ENCODE measurements around the gene SEMA4C.

The SEMA4C gene

DNA sequence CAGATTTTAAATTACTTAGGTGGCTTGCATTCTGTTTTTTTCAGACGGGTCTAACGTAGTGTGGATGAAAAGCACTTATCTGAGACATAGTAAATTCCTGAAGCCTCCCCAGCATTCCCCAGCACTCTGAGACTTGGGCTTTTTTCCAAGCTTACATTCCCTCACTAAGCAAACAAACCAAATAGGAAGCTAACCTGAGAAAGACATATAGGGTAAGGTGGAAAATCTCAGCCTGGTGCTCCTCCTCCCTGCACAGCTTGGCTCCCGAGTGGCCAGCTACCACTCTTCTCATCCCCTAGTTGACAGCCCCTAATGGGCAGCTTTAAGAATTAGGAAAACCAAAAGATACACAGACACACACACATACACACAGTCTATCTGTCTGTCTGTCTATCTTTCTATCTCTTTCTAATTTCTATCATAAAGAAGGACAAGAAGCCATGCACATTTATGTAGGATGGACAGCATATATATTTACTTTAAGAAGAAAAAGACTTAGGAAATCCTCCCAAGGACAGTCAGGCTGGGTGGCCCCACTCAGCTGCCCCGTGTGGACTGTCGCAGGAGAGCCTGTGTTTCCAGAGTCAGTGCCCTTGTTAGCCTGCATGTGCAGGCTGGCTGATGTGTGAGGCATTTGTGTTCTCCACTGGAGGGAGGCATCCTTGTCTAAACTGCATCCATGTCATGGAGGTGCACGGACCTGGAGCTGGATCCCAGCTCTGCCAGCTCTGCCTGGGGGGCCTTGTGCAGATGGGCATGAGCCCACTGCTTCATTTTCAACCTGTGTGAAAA, 45.6 kb downstream of the SEMA4C start:
- no peak overlapping the region for H3K27ac ChIP-seq
- TF ChIP-seq, protein P1, sequence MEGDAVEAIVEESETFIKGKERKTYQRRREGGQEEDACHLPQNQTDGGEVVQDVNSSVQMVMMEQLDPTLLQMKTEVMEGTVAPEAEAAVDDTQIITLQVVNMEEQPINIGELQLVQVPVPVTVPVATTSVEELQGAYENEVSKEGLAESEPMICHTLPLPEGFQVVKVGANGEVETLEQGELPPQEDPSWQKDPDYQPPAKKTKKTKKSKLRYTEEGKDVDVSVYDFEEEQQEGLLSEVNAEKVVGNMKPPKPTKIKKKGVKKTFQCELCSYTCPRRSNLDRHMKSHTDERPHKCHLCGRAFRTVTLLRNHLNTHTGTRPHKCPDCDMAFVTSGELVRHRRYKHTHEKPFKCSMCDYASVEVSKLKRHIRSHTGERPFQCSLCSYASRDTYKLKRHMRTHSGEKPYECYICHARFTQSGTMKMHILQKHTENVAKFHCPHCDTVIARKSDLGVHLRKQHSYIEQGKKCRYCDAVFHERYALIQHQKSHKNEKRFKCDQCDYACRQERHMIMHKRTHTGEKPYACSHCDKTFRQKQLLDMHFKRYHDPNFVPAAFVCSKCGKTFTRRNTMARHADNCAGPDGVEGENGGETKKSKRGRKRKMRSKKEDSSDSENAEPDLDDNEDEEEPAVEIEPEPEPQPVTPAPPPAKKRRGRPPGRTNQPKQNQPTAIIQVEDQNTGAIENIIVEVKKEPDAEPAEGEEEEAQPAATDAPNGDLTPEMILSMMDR (IDR thresholded peaks at IDR 0.05) = no peak
- no peak for DNase-seq (ENCODE audit: low spot score)
- no peak overlapping the region for H3K4me3 ChIP-seq

DNA sequence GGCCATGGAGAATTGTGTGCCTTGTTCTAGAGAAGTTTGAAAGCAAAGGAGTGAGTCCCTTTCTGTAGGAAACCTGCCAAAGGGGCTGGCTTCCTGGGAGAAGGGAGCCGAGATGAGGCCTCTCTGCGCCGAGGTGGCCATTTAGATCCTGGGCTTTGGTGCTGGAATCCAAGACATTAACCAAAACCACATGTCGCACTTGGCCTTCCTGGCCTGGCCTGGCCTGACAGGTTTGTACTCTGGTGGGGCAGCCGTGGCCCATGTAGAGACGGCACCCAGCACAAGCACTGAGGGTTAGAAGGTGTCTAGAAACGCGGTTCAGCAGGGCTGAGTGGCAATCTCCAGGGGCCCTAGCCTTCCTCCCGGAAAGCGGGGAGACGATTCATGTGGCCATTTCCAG, 46.7 kb downstream of the SEMA4C start:
- no peak for DNase-seq (ENCODE audit: low spot score)
- Histone ChIP-seq H3K4me3 (no peak overlapping the region), H3K27ac (no peak overlapping the region)
- TF ChIP-seq, protein P1 (IDR thresholded peaks at IDR 0.05) = no peak

DNA sequence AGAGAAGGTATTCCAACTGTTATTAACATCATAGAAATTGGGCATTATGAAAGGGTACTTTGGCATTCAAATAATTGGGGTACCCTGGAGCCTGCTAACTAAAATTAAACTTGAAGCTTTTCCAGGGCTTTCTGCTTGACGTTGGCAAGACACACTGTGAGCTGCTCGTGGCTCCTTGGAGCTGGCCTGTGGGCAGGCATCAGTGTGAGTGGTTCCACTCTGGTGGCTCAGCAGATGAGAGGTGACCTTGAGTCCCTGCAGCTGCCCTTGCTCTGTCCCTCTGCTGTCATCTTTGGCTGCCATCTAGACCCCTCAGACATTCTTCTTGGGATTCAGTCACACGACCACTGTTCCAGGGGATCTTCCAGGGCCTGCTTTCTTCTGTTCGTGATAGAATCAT, 47.1 kb downstream of the SEMA4C start:
- no peak overlapping the region for H3K4me3 ChIP-seq
- H3K27ac ChIP-seq = no peak overlapping the region
- TF ChIP-seq, protein P1 (IDR thresholded peaks at IDR 0.05) = no peak
- no peak for DNase-seq (ENCODE audit: low spot score)

DNA sequence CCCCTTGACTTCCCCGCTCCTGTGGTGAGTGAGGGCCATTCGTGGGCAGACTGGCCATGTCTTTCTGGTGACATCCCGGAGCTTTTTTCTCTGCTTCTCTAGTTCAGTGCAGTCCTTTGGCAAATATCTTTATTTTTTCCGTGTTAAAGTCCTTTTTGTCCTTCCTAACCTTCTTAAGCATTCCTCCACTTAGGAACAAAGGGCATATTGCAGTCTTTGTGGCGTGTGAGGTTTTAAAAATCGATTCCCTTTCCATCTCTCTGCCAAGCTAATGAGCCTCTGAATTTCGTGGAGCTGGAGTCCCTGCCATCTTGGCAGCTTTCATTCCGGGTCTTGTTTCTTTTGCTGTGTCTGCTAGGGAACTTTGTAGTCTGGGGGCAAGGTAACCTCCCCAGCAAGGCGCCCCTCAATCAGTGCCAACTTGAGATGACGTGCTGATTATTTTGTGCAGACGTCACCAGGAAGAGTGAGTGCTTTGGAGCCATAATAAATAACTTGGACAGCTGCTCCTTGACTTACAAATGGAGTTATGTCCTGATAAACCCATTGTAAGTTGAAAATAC, 48.7 kb downstream of the SEMA4C start:
- TF ChIP-seq, protein P1 (IDR thresholded peaks at IDR 0.05) = no peak
- no peak for DNase-seq (ENCODE audit: low spot score)
- H3K27ac ChIP-seq = no peak overlapping the region
- no peak overlapping the region for H3K4me3 ChIP-seq

DNA sequence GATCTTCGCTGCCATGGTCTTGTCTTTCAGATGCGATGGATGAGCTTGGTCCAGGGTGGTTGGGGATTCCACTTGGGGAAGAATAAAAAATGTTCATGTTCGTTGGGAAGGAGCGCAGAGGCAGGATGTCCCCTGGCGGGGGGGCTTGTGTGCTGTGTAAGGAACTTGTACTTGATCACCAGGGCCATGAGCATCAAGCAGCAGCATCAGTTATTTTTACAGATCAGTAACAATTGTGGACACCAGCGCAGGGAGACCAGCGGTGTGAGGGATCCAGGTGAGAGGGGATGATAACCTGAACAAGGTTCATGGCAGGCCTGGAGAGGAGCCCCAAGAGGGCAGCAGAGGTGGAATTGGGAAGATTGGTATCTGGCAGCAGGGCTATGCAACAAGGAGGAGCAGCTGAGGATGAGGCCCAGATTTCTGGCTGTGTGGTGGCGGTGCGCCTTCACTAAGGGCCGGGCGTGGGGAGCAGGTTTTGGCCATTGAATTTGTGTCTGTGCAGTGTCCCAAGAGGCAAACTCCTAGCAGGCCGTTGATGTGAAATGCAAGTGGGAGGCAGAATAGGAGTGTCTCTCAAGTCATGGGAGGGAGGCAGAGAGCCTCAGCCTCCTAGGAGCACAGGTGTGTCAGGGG, 49.9 kb downstream of the SEMA4C start:
- DNase-seq (ENCODE audit: low spot score) = no peak
- TF ChIP-seq, protein P1 (IDR thresholded peaks at IDR 0.05) = no peak
- no peak overlapping the region for H3K4me3 ChIP-seq
- no peak overlapping the region for H3K27ac ChIP-seq

DNA sequence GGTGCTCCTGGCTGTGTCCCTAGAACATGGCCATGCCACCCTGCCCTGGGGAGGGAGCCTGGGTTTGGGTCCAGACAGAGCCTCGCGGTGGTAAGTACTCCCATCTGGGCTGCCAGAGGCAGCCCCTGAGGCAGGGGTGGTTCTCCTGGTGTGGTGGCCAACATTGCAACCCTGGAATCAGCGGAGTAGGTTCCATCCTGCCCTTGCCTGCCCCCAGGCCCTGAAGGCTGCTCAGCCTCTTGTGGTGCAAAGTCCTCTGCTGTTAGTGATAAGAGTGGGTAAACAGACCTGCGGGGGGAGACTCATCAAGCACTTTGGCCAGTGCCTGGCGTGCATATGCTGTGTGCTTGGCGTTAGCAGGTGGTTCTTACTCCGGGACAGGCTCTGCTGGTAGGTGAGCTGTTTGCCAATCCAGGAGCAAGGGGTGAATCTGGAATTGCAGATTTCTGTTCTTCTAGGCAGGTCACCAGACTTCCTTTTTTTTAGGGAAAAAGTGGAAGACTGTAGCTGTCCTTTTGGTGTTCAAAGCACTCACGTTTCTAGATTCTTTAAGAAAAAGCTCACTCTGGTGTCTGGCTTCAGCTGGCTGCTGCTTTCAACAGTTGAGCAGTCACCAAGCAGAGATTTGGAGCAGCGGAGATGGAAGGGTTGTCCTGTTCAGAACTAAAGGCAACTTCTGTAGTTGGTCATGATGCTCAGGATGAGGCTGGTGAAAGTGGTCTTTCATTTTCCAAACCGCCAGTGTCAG, 50.6 kb downstream of the SEMA4C start:
- Histone ChIP-seq H3K4me3 (peak overlapping the region; percentile 45), H3K27ac (no peak overlapping the region)
- DNase-seq (ENCODE audit: low spot score) = no peak
- TF ChIP-seq, protein P1 (IDR thresholded peaks at IDR 0.05) = no peak

Data from coronary artery (tissue), 2 donors.